ENCODE data around the gene ASAP2. TPM values are rescaled to one million over a fixed set of nuclear protein-coding genes. Genes with fewer than 3 reads are reported as not detected.

The ASAP2 gene
- polyA plus RNA-seq, 4 donors: 31.7 to 66.1 (median 54.9) TPM

GRCh38 chr2:9415516-9416169 lies 209.0 kb downstream of the ASAP2 start:
- no peak for DNase-seq (ENCODE audit: low read depth in 4 of 4, low spot score in 3 of 4)

DNA sequence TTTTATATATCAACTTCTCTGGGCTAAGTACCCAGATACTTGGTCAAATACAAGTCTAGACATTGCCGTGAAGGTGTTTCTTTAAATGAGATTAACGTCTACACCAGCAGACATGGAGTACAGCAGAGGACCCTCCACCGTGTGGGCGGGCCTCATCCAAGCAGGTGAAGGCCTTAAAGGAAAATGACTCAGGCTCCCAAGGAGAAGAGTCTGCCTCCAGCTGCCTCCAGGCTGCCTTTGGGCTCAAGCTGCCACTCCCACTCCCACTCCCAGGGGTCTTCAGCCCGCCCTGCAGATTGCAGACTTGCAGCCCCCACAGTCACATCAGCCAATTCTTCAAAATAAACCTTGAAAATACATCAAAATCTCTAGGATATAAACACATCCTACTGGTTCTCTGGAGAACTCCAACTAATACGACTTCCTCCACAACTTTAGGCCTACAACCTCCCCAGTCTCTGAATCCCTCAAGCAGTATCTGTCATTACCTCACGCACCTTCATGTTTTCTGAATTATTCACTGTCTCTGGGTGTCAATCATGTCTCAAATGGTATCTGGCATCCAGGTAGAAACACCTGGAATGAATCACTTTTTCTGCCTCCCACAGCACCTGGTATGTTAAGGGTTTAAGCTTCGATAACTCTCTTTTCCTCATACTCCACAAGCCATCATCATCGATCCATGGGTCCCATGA lies 209.8 kb downstream of the ASAP2 start:
- no peak for DNase-seq (ENCODE audit: low read depth in 4 of 4, low spot score in 3 of 4)

DNA sequence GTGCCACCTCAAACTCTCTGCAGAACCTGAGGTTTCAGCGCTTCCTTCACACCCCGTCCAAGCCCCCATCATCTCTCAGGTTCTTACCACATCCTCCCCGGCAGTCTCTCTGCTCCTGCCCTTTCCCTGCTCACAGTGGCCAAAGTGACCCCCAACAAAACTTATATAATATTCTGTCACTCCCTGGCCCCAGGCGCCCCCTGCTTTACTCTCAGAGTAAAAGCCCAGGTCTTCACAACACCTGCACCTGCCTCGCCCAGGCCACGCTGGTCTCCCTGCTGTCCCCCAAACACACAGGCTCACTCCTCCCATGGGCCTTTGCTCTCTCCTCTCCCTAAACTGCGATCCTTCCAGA lies 210.3 kb downstream of the ASAP2 start:
- no peak for DNase-seq (ENCODE audit: low read depth in 4 of 4, low spot score in 3 of 4)

DNA sequence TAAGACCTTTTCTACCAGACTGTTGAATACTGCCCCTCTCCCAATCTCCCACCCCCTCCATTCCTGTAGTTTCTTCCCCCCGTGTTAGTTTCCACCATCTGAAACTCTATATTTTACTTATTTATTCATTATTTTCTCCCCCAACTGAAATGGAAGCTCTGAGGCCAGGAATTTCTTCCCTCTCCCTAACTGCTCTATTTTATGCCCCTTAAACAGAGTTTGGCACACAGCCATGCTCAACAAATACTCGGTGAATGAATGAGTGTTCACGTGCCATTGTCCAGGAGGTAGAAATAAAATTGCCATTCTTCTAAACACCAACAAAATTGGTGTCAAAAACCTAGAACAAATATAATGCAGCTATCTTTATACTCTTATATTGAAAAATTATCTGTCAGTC lies 211.1 kb downstream of the ASAP2 start:
- DNase-seq (ENCODE audit: low read depth in 4 of 4, low spot score in 3 of 4): no peak

GRCh38 chr2:9418746-9419145 lies 212.1 kb downstream of the ASAP2 start:
- DNase-seq (ENCODE audit: low read depth in 4 of 4, low spot score in 3 of 4): no peak

GRCh38 chr2:9419541-9419940 lies 212.9 kb downstream of the ASAP2 start:
- DNase-seq (ENCODE audit: low read depth in 4 of 4, low spot score in 3 of 4): no peak

DNA sequence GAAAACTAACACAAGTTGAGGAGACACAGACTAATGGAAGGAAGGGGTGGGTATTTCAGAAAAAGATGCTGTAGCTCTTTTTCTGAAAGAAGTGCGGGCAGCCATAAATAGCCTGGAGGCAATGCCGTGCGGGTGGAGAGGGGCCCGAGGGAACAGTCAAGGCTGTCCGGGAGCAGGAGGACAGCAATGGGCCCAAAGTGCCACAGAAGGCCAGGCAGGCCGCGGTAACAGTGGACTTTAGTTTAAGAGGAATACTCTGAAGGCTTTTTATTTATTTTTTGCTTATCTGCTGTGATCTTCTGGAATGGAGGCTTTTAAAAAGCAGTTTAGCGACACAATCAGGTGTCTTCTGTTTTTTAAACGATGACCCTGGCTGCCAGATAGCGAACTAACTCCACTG lies 213.9 kb downstream of the ASAP2 start:
- DNase-seq (ENCODE audit: low read depth in 4 of 4, low spot score in 3 of 4): no peak

GRCh38 chr2:9422321-9423099 lies 215.9 kb downstream of the ASAP2 start:
- DNase-seq (ENCODE audit: low read depth in 4 of 4, low spot score in 3 of 4): no peak

DNA sequence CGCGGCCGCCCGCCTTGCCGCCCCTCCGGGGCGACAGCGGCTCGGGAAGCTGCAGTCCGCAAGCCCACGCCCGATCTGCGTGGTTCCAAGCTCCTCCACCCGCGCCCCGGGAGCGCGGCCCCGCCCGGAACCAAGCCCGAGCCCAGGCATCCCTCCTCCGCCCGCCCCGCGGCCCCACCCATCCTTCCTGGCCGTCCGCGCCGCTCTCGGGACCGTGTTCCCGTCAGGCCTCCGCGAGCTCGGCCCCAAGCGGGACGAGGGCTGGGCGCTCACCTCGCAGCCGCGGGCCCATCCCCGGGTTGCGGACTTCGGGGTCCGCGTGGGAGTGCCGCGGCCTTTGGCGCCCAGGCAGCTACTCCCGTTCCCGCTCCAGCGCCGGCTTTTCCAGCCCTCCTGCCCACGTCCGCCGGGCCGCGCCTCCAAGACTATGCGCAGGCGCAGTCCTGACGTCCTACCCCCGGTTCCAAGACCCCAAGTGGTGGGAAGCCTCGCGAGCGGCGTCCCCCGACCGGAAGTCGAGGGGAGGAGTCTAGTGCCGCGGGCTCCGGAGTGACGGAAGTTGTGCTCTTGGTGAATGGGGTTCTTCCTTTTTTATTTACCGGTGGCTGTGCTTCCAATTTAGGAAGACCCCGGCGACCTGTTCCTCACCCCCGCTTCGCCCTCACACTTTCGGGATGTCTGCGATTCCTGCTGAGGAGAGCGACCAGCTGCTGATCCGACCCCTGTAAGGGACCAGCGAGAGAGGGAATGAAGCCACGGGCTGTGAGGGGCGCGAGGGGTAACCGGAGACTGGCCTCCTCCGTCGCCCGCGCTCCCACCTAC lies 216.7 kb downstream of the ASAP2 start, which contains the start of the genes CPSF3 and ITGB1BP1:
Gene CPSF3, plus strand, starts transcription at position 555 of the 822 bp plus-strand sequence. Its CDS starts 120 bp downstream, at position 675.
Gene ITGB1BP1, minus strand, starts transcription at position 429 of the 822 bp plus-strand sequence. CDS start 4,831 bp downstream, outside the sequence.
- peak; percentile 95 to 97 (median 96) for DNase-seq (ENCODE audit: low read depth in 4 of 4, low spot score in 3 of 4)

GRCh38 chr2:9423922-9424272 lies 217.3 kb downstream of the ASAP2 start:
- peak in 1 of 4 donors; percentile 18 for DNase-seq (ENCODE audit: low read depth in 4 of 4, low spot score in 3 of 4)

- no peak for DNase-seq (ENCODE audit: low read depth in 4 of 4, low spot score in 3 of 4)
Measured at GRCh38 chr2:9424447-9425164, 218.0 kb downstream of the ASAP2 start.

GRCh38 chr2:9428965-9429577 lies 222.5 kb downstream of the ASAP2 start:
- DNase-seq (ENCODE audit: low read depth in 4 of 4, low spot score in 3 of 4): no peak

DNA sequence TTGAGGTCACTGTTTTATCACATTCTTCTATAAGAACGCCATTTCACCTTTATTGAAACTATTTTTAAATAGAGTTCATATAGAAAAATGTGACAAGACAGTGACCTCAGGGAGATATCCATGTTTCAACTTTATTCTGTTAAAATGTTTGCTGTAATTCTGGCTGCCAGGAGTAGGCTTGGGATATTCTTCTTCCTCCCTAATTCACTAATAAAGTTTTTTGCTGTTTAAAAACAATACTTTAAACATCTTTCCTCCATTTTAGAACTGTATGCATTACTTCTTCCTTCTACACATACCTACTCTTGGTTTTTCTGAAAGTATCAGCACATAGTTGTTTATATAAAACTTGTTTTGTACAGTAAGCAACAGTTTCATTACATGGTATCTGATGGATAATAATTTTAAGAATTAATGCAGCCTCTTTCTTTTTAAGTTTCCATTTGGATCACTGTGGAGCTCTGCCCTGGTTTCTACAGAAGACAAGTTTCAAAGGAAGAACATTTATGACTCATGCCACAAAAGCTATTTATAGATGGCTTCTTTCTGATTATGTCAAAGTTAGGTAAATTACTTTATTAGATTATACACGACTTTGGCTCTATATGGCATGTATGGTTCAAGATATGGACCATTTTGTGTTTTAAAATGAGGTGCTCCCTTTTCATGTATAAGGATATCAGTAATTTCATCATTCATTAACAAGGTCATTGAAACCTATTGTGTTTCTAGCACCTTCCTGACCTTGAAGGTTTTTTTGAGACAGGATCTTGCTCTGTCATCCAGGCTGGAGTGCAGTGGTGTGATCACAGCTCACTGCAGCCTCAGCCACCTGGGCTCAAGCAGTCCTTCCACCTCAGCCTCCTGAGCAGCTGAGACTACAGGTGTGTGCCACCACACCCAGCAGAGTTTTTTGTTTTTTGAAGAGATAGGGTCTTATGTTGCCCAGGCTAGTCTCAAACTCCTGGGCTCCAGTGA lies 224.0 kb downstream of the ASAP2 start:
- DNase-seq (ENCODE audit: low read depth in 4 of 4, low spot score in 3 of 4): no peak

- DNase-seq (ENCODE audit: low read depth in 4 of 4, low spot score in 3 of 4): no peak
Measured at GRCh38 chr2:9434489-9434888, 227.9 kb downstream of the ASAP2 start.

DNA sequence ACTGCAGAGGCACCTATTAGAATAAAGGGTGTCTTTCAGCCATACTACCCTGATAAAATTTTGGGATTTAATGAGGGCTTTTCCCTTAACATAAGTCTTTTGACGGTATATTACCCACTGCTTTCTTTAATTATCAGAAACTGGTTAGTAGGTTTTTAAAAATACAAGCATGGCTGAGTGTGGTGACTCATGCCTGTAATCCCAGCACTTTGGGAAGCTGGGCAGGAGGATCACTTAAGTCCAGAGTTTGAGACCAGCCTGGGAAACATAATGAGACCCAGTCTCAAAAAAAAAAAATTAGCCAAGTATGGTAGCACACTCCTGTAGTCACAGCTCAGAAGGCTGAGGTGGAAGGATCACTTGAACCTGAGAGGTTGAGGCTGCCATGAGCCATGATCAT lies 232.9 kb downstream of the ASAP2 start:
- no peak for DNase-seq (ENCODE audit: low read depth in 4 of 4, low spot score in 3 of 4)

- DNase-seq (ENCODE audit: low read depth in 4 of 4, low spot score in 3 of 4): no peak
Measured at GRCh38 chr2:9440058-9440727, 233.6 kb downstream of the ASAP2 start.

- no peak for DNase-seq (ENCODE audit: low read depth in 4 of 4, low spot score in 3 of 4)
Measured at GRCh38 chr2:9441556-9441955, 234.9 kb downstream of the ASAP2 start.

DNA sequence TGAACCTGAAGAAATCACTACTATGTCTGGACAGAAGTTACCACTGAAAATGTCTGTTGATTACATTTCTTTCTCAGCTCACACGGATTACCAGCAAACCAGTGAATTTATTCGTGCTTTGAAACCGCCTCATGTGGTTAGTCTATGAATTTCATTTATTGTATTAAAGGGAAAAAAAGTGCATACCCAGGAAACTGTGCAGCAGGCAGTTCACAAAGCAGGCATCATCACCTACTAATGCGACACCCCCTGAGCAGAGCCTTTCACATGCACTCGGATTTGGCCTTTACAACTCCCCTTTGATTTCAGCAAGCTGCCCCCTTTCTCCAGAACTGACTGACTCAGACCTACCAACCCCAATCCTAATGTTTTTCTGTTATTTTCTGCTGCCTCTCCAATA lies 236.9 kb downstream of the ASAP2 start:
- no peak for DNase-seq (ENCODE audit: low read depth in 4 of 4, low spot score in 3 of 4)

All from left renal pelvis (tissue), 4 donors.